HEK293 (cell line): ENCODE measurements around the gene ARHGAP10.
A peak's percentile ranks its signal among the peaks of the same experiment; 100 is the strongest.

Experiments used
- CTCF ChIA-PET: fragments of 350-600 bp; formaldehyde crosslinking; extraction: SDS; loops from one replicate; lab custom pipeline; 2021; ENCODE audit warnings: antibody characterized with exemption; lab: Yijun Ruan, JAX
- POLR2A ChIA-PET: fragments of 300-600 bp; formaldehyde crosslinking; extraction: SDS; loops from one replicate; lab custom pipeline; 2020; ENCODE audit warnings: antibody characterized with exemption, inconsistent platforms; lab: Yijun Ruan, JAX
- H3K27ac ChIP-seq: fragments of 200-500 bp; sonication (Bioruptor generic); 2 replicates; pipeline ENCODE4 v1.5.1; 2014; ENCODE audit warnings: low read depth, low read length, control low read depth, inconsistent platforms; ENCODE audit errors: extremely low read depth
- H3K36me3 ChIP-seq, 2 experiments: fragments of 200-500 bp in 1 of 2; sonication (Bioruptor generic) in 1 of 2; 1 replicate in 1 of 2; 2 replicates in 1 of 2; pipeline ENCODE4 v1.5.1; 2014 to 2017; ENCODE audit warnings: inconsistent platforms in 2 of 2, low read length in 2 of 2; ENCODE audit not compliant: control insufficient read depth in 2 of 2, insufficient read depth in 1 of 2
- H3K4me1 ChIP-seq: fragments of 200-500 bp; sonication (Bioruptor generic); 2 replicates; pipeline ENCODE4 v1.5.1; 2014; ENCODE audit warnings: mild to moderate bottlenecking, low read length, inconsistent platforms; ENCODE audit not compliant: control insufficient read depth, insufficient read depth
- H3K4me3 ChIP-seq: 2 replicates; pipeline ENCODE4 v1.5.1; 2011; ENCODE audit warnings: low read depth, mild to moderate bottlenecking, control low read depth, low read length, moderate library complexity
- H3K9me3 ChIP-seq: fragments of 200-500 bp; sonication (Bioruptor generic); 2 replicates; pipeline ENCODE4 v1.5.1; 2014; ENCODE audit warnings: low read depth, low read length, inconsistent platforms; ENCODE audit not compliant: control insufficient read depth, insufficient read depth
- HOXD13 ChIP-seq: sonication (generic); formaldehyde crosslinking; IDR thresholded peaks from 2 replicates; pipeline ENCODE4 v1.8.0; 2022; ENCODE audit warnings: missing genetic modification reagents, borderline replicate concordance
- KLF16 ChIP-seq: fragments of 450-650 bp; formaldehyde crosslinking; IDR thresholded peaks from 2 replicates; pipeline ENCODE4 v1.5.1; 2017; ENCODE audit warnings: missing biosample characterization, missing genetic modification characterization
- OVOL3 ChIP-seq: fragments of 450-650 bp; formaldehyde crosslinking; IDR thresholded peaks from 2 replicates; pipeline ENCODE4 v1.5.1; 2016; ENCODE audit warnings: missing biosample characterization, missing genetic modification characterization
- PRDM1 ChIP-seq: fragments of 450-650 bp; formaldehyde crosslinking; IDR thresholded peaks from 2 replicates; pipeline ENCODE4; 2016; ENCODE audit warnings: missing biosample characterization, missing genetic modification characterization
- PRDM4 ChIP-seq: fragments of 450-650 bp; formaldehyde crosslinking; IDR thresholded peaks from 2 replicates; pipeline ENCODE4 v1.5.1; 2017; ENCODE audit warnings: missing biosample characterization, missing genetic modification characterization
- SALL2 ChIP-seq: fragments of 450-650 bp; formaldehyde crosslinking; IDR thresholded peaks from 2 replicates; pipeline ENCODE4 v1.5.0; 2017; ENCODE audit warnings: missing biosample characterization, mild to moderate bottlenecking, missing genetic modification characterization, borderline replicate concordance
- SCRT1 ChIP-seq: fragments of 450-650 bp; formaldehyde crosslinking; IDR thresholded peaks from 2 replicates; pipeline ENCODE4 v1.5.1; 2016; ENCODE audit warnings: missing biosample characterization, missing genetic modification characterization, borderline replicate concordance
- ZBTB44 ChIP-seq: fragments of 450-650 bp; IDR thresholded peaks from 2 replicates; pipeline ENCODE4 v1.5.1; 2018; ENCODE audit warnings: missing biosample characterization, mild to moderate bottlenecking, missing genetic modification characterization
- ZFHX2 ChIP-seq: fragments of 450-650 bp; formaldehyde crosslinking; conservative IDR thresholded peaks from 2 replicates; pipeline ENCODE4 v1.5.1; 2016; ENCODE audit warnings: missing biosample characterization, missing genetic modification characterization
- ZFP41 ChIP-seq: fragments of 450-650 bp; formaldehyde crosslinking; IDR thresholded peaks from 2 replicates; pipeline ENCODE4 v1.5.1; 2016; ENCODE audit warnings: missing biosample characterization, missing genetic modification characterization, borderline replicate concordance
- ZIC2 ChIP-seq: fragments of 450-650 bp; formaldehyde crosslinking; IDR thresholded peaks from 2 replicates; pipeline ENCODE4 v1.5.1; 2016; ENCODE audit warnings: missing biosample characterization, missing genetic modification characterization
- ZNF16 ChIP-seq: fragments of 450-650 bp; formaldehyde crosslinking; IDR thresholded peaks from 2 replicates; pipeline ENCODE4 v1.5.1; 2016; ENCODE audit warnings: low read depth, missing biosample characterization, missing genetic modification characterization
- ZNF221 ChIP-seq: fragments of 450-650 bp; formaldehyde crosslinking; IDR thresholded peaks from 2 replicates; pipeline ENCODE4 v1.5.1; 2017; ENCODE audit warnings: missing biosample characterization, missing genetic modification characterization, borderline replicate concordance
- ZNF266 ChIP-seq: fragments of 450-650 bp; formaldehyde crosslinking; IDR thresholded peaks from 2 replicates; pipeline ENCODE4 v1.5.1; 2016; ENCODE audit warnings: missing biosample characterization, missing genetic modification characterization, low read depth
- ZNF302 ChIP-seq: fragments of 450-650 bp; formaldehyde crosslinking; IDR thresholded peaks from 2 replicates; pipeline ENCODE4 v1.5.1; 2016; ENCODE audit warnings: missing biosample characterization, missing genetic modification characterization, low read depth
- ZNF433 ChIP-seq: fragments of 450-650 bp; formaldehyde crosslinking; IDR thresholded peaks from 2 replicates; pipeline ENCODE4 v1.5.1; 2016; ENCODE audit warnings: missing biosample characterization, missing genetic modification characterization, low read depth
- ZNF555 ChIP-seq: fragments of 450-650 bp; formaldehyde crosslinking; conservative IDR thresholded peaks from 2 replicates; pipeline ENCODE4 v1.5.1; 2017; ENCODE audit warnings: missing biosample characterization, mild to moderate bottlenecking, missing genetic modification characterization, inconsistent platforms
- ZNF596 ChIP-seq: fragments of 450-650 bp; IDR thresholded peaks from 2 replicates; pipeline ENCODE4 v1.5.0; 2018; ENCODE audit warnings: missing biosample characterization, mild to moderate bottlenecking, missing genetic modification characterization, moderate library complexity
- ZNF621 ChIP-seq: fragments of 450-650 bp; formaldehyde crosslinking; IDR thresholded peaks from 2 replicates; pipeline ENCODE4 v1.5.1; 2017; ENCODE audit warnings: missing biosample characterization, missing genetic modification characterization
- ZNF658 ChIP-seq: fragments of 450-650 bp; formaldehyde crosslinking; IDR thresholded peaks from 2 replicates; pipeline ENCODE4; 2016; ENCODE audit warnings: missing biosample characterization, missing genetic modification characterization
- ZNF701 ChIP-seq: fragments of 450-650 bp; formaldehyde crosslinking; IDR thresholded peaks from 2 replicates; pipeline ENCODE4 v1.5.1; 2016; ENCODE audit warnings: missing biosample characterization, missing genetic modification characterization
- ZNF768 ChIP-seq: fragments of 450-650 bp; formaldehyde crosslinking; IDR thresholded peaks from 2 replicates; pipeline ENCODE4 v1.5.1; 2018; ENCODE audit warnings: missing biosample characterization, mild to moderate bottlenecking, missing genetic modification characterization
- TF ChIP-seq, protein P1 (sequence below): fragments of 450-650 bp; formaldehyde crosslinking; IDR thresholded peaks from 2 replicates; pipeline ENCODE4 v1.5.1; 2016; ENCODE audit warnings: missing biosample characterization, missing genetic modification characterization
- TF ChIP-seq, protein P2 (sequence below): fragments of 450-650 bp; formaldehyde crosslinking; IDR thresholded peaks from 2 replicates; pipeline ENCODE4 v1.5.1; 2016; ENCODE audit warnings: missing biosample characterization, missing genetic modification characterization, borderline replicate concordance

The ARHGAP10 gene

DNA sequence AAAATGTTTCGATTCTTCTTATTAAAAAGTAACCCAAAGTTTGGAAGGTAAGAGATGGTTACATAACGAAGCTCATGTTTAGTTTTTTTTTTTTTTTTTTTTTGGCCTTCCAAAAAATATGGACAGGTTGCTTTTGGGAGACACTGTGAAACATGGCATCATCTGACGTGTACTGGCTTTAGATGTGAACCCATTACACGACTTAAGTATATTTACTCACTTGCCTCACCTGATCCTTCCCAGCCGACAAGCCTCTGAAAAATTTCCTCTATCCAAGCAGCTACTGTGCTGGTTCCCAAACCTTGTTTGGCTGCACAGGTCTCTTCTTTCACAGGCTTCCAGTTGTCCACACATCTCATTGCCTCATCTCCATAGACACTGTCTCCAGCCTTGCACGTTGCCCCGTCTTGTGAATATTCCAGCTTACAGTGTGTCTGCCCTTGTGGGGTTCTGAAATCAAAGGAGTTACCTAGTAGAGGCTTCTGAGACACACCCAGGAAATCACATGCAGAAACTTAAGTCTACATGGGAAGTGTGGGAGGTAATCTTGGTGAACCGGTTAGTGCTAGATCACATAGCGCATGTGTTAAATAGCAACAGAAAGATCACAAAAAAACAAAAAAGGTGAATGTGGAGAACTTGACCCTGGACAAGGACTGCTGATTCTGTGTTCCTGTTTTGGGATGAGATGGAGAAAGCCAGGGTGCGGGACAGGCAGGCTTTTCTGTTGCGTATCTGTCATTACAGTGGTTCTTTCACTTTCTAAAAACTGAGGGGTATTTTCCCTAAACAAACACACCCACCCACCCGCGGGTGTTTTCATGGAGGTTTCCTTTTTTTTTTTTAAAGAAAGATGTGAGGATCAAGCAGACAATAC lies 328.6 kb downstream of the ARHGAP10 start:
- H3K36me3 ChIP-seq: no peaks in the 10 kb centered on the region
- TF ChIP-seq SALL2 (tag by site-specific recombination) (no peak), ZNF768 (tag by site-specific recombination) (no peak), ZIC2 (tag by site-specific recombination) (no peak), ZBTB44 (no peak), PRDM4 (no peak), OVOL3 (tag by site-specific recombination) (no peak), ZNF266 (no peak)
- TF ChIP-seq, protein P1, sequence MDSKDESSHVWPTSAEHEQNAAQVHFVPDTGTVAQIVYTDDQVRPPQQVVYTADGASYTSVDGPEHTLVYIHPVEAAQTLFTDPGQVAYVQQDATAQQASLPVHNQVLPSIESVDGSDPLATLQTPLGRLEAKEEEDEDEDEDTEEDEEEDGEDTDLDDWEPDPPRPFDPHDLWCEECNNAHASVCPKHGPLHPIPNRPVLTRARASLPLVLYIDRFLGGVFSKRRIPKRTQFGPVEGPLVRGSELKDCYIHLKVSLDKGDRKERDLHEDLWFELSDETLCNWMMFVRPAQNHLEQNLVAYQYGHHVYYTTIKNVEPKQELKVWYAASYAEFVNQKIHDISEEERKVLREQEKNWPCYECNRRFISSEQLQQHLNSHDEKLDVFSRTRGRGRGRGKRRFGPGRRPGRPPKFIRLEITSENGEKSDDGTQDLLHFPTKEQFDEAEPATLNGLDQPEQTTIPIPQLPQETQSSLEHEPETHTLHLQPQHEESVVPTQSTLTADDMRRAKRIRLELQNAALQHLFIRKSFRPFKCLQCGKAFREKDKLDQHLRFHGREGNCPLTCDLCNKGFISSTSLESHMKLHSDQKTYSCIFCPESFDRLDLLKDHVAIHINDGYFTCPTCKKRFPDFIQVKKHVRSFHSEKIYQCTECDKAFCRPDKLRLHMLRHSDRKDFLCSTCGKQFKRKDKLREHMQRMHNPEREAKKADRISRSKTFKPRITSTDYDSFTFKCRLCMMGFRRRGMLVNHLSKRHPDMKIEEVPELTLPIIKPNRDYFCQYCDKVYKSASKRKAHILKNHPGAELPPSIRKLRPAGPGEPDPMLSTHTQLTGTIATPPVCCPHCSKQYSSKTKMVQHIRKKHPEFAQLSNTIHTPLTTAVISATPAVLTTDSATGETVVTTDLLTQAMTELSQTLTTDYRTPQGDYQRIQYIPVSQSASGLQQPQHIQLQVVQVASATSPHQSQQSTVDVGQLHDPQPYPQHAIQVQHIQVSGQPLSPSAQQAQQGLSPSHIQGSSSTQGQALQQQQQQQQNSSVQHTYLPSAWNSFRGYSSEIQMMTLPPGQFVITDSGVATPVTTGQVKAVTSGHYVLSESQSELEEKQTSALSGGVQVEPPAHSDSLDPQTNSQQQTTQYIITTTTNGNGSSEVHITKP (tag by site-specific recombination): no peak
- H3K4me3 ChIP-seq: no peak overlapping the region
- ChIA-PET POLR2A (no interaction called here), CTCF (no interaction called here)
- H3K27ac ChIP-seq: peak overlapping the region; percentile 49; the same call in 1 of the 2 replicates
- H3K4me1 ChIP-seq: peaks cover 31% of the 10 kb centered on the region
- no peaks in the 10 kb centered on the region for H3K9me3 ChIP-seq

DNA sequence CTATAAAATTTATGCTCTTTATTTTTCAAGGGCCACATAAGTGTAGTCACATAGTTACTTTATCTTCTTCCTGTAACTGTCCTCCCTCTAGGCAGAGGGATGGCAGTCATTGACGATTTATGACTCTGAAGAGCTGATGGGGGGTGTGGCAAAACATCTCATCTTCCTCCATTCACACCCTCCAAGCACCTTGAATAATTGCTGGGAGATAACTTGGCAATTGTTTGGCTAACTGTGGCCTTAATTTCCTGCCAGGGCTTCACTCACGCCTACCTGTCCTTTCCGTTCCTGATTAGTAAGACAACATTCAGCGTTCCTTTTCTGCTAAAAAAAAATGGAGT lies 329.2 kb downstream of the ARHGAP10 start:
- ChIA-PET CTCF (no interaction called here), POLR2A (no interaction called here)
- no peaks in the 10 kb centered on the region for H3K9me3 ChIP-seq
- peaks cover 26% of the 10 kb centered on the region for H3K4me1 ChIP-seq
- H3K4me3 ChIP-seq: no peak overlapping the region
- peaks cover 0 to 1% of the 10 kb centered on the region in 2 experiments; a peak in 1 of 3 replicates for H3K36me3 ChIP-seq
- peak overlapping the region; percentile 81 for H3K27ac ChIP-seq
- TF ChIP-seq HOXD13 (CRISPR knock-in tag) (no peak), ZNF658 (tag by site-specific recombination) (no peak), ZFHX2 (tag by site-specific recombination) (no peak; the same call in 1 of the 2 replicates), ZIC2 (tag by site-specific recombination) (no peak), PRDM1 (tag by site-specific recombination) (no peak), ZFP41 (no peak), ZNF433 (no peak), ZNF596 (tag by site-specific recombination) (0 out of 2 replicates have a peak, but pooled peaks have one; percentile 21), SCRT1 (tag by site-specific recombination) (no peak), ZNF221 (tag by site-specific recombination) (no peak), ZNF16 (no peak), ZNF701 (tag by site-specific recombination) (no peak), ZNF621 (no peak), ZNF555 (no peak), ZNF302 (tag by site-specific recombination) (no peak), KLF16 (tag by site-specific recombination) (no peak), OVOL3 (tag by site-specific recombination) (no peak)
- TF ChIP-seq, protein P2, sequence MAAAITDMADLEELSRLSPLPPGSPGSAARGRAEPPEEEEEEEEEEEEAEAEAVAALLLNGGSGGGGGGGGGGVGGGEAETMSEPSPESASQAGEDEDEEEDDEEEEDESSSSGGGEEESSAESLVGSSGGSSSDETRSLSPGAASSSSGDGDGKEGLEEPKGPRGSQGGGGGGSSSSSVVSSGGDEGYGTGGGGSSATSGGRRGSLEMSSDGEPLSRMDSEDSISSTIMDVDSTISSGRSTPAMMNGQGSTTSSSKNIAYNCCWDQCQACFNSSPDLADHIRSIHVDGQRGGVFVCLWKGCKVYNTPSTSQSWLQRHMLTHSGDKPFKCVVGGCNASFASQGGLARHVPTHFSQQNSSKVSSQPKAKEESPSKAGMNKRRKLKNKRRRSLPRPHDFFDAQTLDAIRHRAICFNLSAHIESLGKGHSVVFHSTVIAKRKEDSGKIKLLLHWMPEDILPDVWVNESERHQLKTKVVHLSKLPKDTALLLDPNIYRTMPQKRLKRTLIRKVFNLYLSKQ (tag by site-specific recombination): no peak
